Smooth muscle cell of the brain vasculature (primary cell): ENCODE measurements around the gene UBA5.

Experiments used
- DNase-seq: peaks from one replicate; pipeline ENCODE4 v3.0.0-alpha.2; 2012; ENCODE audit warnings: low read depth, low spot score

Gene UBA5

GRCh38 chr3:132716372-132716771 lies 56.2 kb downstream of the UBA5 start:
- DNase-seq = no peak

GRCh38 chr3:132720228-132720627 lies 60.1 kb downstream of the UBA5 start:
- DNase-seq = no peak

GRCh38 chr3:132721479-132722164 lies 61.5 kb downstream of the UBA5 start:
- DNase-seq = peak; percentile 43

GRCh38 chr3:132722165-132723023 lies 62.3 kb downstream of the UBA5 start, which contains the start of gene NPHP3:
Gene NPHP3 (minus strand): TSS chr3:132722409. CDS start chr3:132722355, 54 bp downstream.
- DNase-seq = peak; percentile 90

- no peak for DNase-seq
Observed at GRCh38 chr3:132723024-132723950, 63.2 kb downstream of the UBA5 start.

- DNase-seq = no peak
Observed at GRCh38 chr3:132726341-132726823, 66.3 kb downstream of the UBA5 start.
